Adrenal gland (tissue), 5 donors: ENCODE results near the gene SP3.

Experiments used
- CTCF ChIP-seq, 6 experiments: fragments of 450-650 bp in 4 of 6; fragments of 200-600 bp in 2 of 6; sonication (generic) in 1 of 6; IDR thresholded peaks; 1 replicate in 5 of 6; 2 replicates in 1 of 6; pipeline versions ENCODE4 v1.5.1 to v1.8.0; 2016 to 2021; ENCODE audit warnings: antibody characterized with exemption in 6 of 6, mild to moderate bottlenecking in 2 of 6, moderate library complexity in 1 of 6
- POLR2A ChIP-seq, 2 donors: fragments of 450-650 bp; IDR thresholded peaks; one replicate each; pipeline ENCODE4 v1.6.1; 2017; ENCODE audit warnings: antibody characterized with exemption in 2 of 2, mild to moderate bottlenecking in 2 of 2, moderate library complexity in 1 of 2
- donor health status: DM: no; HTN: no; CAD: no.

GRCh38 chr2:173881461-173881860, 83.7 kb downstream of the SP3 start:
- no peak for TF ChIP-seq CTCF (IDR thresholded peaks at IDR 0.05)
- no peak for TF ChIP-seq POLR2A (IDR thresholded peaks at IDR 0.05)
